Measurements from ENCODE around the gene SLC1A6. TPM values are rescaled to one million over a fixed set of nuclear protein-coding genes. Genes with fewer than 3 reads are reported as not detected.

The SLC1A6 gene
- total RNA-seq, 6 experiments from 2014 or later, result not detected

GRCh38 chr19:14992780-14993179, 13.1 kb upstream of the SLC1A6 start:
- peaks cover 2% of the 10 kb centered on the region for H3K27me3 Mint-ChIP-seq (ENCODE audit: insufficient read depth)
- DNase-seq, result no peak
- peaks cover 6% of the 10 kb centered on the region; the same call in 1 of the 2 replicates for H3K9me3 Mint-ChIP-seq
- TF ChIP-seq CTCF (IDR thresholded peaks at IDR 0.05), result no peak
- H3K36me3 Mint-ChIP-seq (ENCODE audit: low read depth), result no peaks in the 10 kb centered on the region
- no peak overlapping the region for H3K27ac Mint-ChIP-seq
- H3K4me1 Mint-ChIP-seq (ENCODE audit: low read depth), result no peaks in the 10 kb centered on the region
- H3K4me3 Mint-ChIP-seq, result no peak overlapping the region

- no peak for DNase-seq
- H3K36me3 Mint-ChIP-seq (ENCODE audit: low read depth), result no peaks in the 10 kb centered on the region
- no peak for TF ChIP-seq CTCF (IDR thresholded peaks at IDR 0.05)
- H3K9me3 Mint-ChIP-seq, result peaks cover 10% of the 10 kb centered on the region; the same call in 1 of the 2 replicates
- no peaks in the 10 kb centered on the region for H3K4me1 Mint-ChIP-seq (ENCODE audit: low read depth)
- no peak overlapping the region for H3K27ac Mint-ChIP-seq
- H3K27me3 Mint-ChIP-seq (ENCODE audit: insufficient read depth), result no peaks in the 10 kb centered on the region; the same call in 1 of the 2 replicates
- no peak overlapping the region for H3K4me3 Mint-ChIP-seq
These were observed 5.5 kb upstream of the SLC1A6 start for GRCh38 chr19:14985133-14985532.

- H3K4me1 Mint-ChIP-seq (ENCODE audit: low read depth), result no peaks in the 10 kb centered on the region
- H3K27me3 Mint-ChIP-seq (ENCODE audit: insufficient read depth), result no peaks in the 10 kb centered on the region; the same call in none of the 2 replicates
- no peak overlapping the region for H3K27ac Mint-ChIP-seq
- no peak overlapping the region for H3K4me3 Mint-ChIP-seq
- no peaks in the 10 kb centered on the region for H3K36me3 Mint-ChIP-seq (ENCODE audit: low read depth)
- peaks cover 6% of the 10 kb centered on the region; the same call in 1 of the 2 replicates for H3K9me3 Mint-ChIP-seq
- DNase-seq, result no peak
- no peak for TF ChIP-seq CTCF (IDR thresholded peaks at IDR 0.05)
These were observed 1.4 kb downstream of the SLC1A6 start for GRCh38 chr19:14978161-14978776.

- TF ChIP-seq CTCF (IDR thresholded peaks at IDR 0.05), result no peak
- peaks cover 17% of the 10 kb centered on the region for H3K9me3 Mint-ChIP-seq
- no peaks in the 10 kb centered on the region; the same call in 1 of the 2 replicates for H3K36me3 Mint-ChIP-seq (ENCODE audit: low read depth)
- no peak for DNase-seq
- H3K27me3 Mint-ChIP-seq (ENCODE audit: insufficient read depth), result no peaks in the 10 kb centered on the region; the same call in none of the 2 replicates
- H3K4me1 Mint-ChIP-seq (ENCODE audit: low read depth), result no peaks in the 10 kb centered on the region
- H3K27ac Mint-ChIP-seq, result no peak overlapping the region
- no peak overlapping the region for H3K4me3 Mint-ChIP-seq
These were observed 2.5 kb downstream of the SLC1A6 start for GRCh38 chr19:14977128-14977527.

- peaks cover 28% of the 10 kb centered on the region for H3K9me3 Mint-ChIP-seq
- H3K27ac Mint-ChIP-seq, result no peak overlapping the region
- no peaks in the 10 kb centered on the region; the same call in 1 of the 2 replicates for H3K27me3 Mint-ChIP-seq (ENCODE audit: insufficient read depth)
- no peaks in the 10 kb centered on the region for H3K4me1 Mint-ChIP-seq (ENCODE audit: low read depth)
- H3K4me3 Mint-ChIP-seq, result no peak overlapping the region
- TF ChIP-seq CTCF (IDR thresholded peaks at IDR 0.05), result no peak
- no peak for DNase-seq
- no peaks in the 10 kb centered on the region; the same call in 1 of the 2 replicates for H3K36me3 Mint-ChIP-seq (ENCODE audit: low read depth)
These were observed 5.2 kb downstream of the SLC1A6 start for GRCh38 chr19:14974488-14974887.
